GM18951 (cell line): Measurements from ENCODE around the gene DPP7.
A peak's percentile ranks its signal among the peaks of the same experiment; 100 is the strongest.

Experiments
- POLR2A ChIP-seq: IDR thresholded peaks from 4 replicates; pipeline ENCODE4 v1.6.1; 2011; ENCODE audit warnings: mild to moderate bottlenecking; ENCODE audit not compliant: insufficient read length, insufficient read depth; ENCODE audit errors: extremely low read depth
- in situ Hi-C: fragments of 300-500 bp; cut with MboI; formaldehyde crosslinking; loops from one replicate; pipeline ENCODE4 v1.12.0; 2022; ENCODE audit warnings: low sequenced_read_pairs, mixed read lengths, inconsistent platforms; ENCODE audit not compliant: unreplicated experiment

Gene DPP7

GRCh38 chr9:137156567-137157375 lies 42.2 kb upstream of the DPP7 start:
- in situ Hi-C loops: no loop called here

GRCh38 chr9:137152844-137153405 lies 38.4 kb upstream of the DPP7 start:
- in situ Hi-C loops: no loop called here
- no peak for TF ChIP-seq POLR2A

More at GRCh38 chr9:137156567-137157375, 42.2 kb upstream of the DPP7 start:
- peak; percentile 37 for TF ChIP-seq POLR2A

- no peak for TF ChIP-seq POLR2A
- in situ Hi-C loops: no loop called here
Measured at GRCh38 chr9:137150617-137151457, 36.3 kb upstream of the DPP7 start.

GRCh38 chr9:137149942-137150616 lies 35.5 kb upstream of the DPP7 start:
- in situ Hi-C loops: no loop called here
- no peak for TF ChIP-seq POLR2A

GRCh38 chr9:137149363-137149762 lies 34.8 kb upstream of the DPP7 start:
- no peak for TF ChIP-seq POLR2A
- in situ Hi-C loops: no loop called here

GRCh38 chr9:137148661-137149060 lies 34.1 kb upstream of the DPP7 start:
- TF ChIP-seq POLR2A: no peak
- in situ Hi-C loops: no loop called here

GRCh38 chr9:137148242-137148641 lies 33.7 kb upstream of the DPP7 start:
- in situ Hi-C loops: no loop called here
- no peak for TF ChIP-seq POLR2A

GRCh38 chr9:137147793-137148160 lies 33.2 kb upstream of the DPP7 start:
- in situ Hi-C loops: no loop called here
- no peak for TF ChIP-seq POLR2A

GRCh38 chr9:137147091-137147792 lies 32.7 kb upstream of the DPP7 start:
- TF ChIP-seq POLR2A: no peak
- in situ Hi-C loops: no loop called here

- in situ Hi-C loops: no loop called here
- TF ChIP-seq POLR2A: no peak
Measured at GRCh38 chr9:137146527-137146918, 32.0 kb upstream of the DPP7 start.

GRCh38 chr9:137145731-137146526 lies 31.4 kb upstream of the DPP7 start:
- in situ Hi-C loops: no loop called here
- no peak for TF ChIP-seq POLR2A

- no peak for TF ChIP-seq POLR2A
- in situ Hi-C loops: no loop called here
Measured at GRCh38 chr9:137143459-137143858, 28.9 kb upstream of the DPP7 start.
